A549 (cell line): ENCODE measurements around the gene ERCC2. TPM values are rescaled to one million over a fixed set of nuclear protein-coding genes. Genes with fewer than 3 reads are reported as not detected.
A peak's percentile ranks its signal among the peaks of the same experiment; 100 is the strongest.

Experiments used
- ATAC-seq, 2 experiments: fragments of 200-7000 bp in 1 of 2; fragments of >200 bp in 1 of 2; cut with Nextera tagmentation in 1 of 2; cut with Tn5 transposase in 1 of 2; 3 replicates each; pipeline versions ENCODE4 v1.8.0 to v1.9.1; 2018 to 2020; ENCODE audit warnings: mild to moderate bottlenecking in 1 of 2, moderate library complexity in 1 of 2
- CTCF ChIA-PET: fragments of 300-600 bp; sonication (Branson Sonifier 250); formaldehyde crosslinking; extraction: SDS; loops from one replicate; lab custom pipeline; 2021; ENCODE audit warnings: antibody characterized with exemption, inconsistent platforms; lab: Yijun Ruan, JAX
- POLR2A ChIA-PET: fragments of 350-600 bp; formaldehyde crosslinking; extraction: SDS; loops from one replicate; lab custom pipeline; 2021; ENCODE audit warnings: antibody characterized with exemption, inconsistent platforms; lab: Yijun Ruan, JAX
- DNase-seq, 2 experiments: peaks; one replicate each; pipeline versions ENCODE4 v3.0.0 to v3.0.0-alpha.2; 2011 to 2016; ENCODE audit warnings: low read depth in 1 of 2, low spot score in 1 of 2
- FAIRE-seq: peaks from 2 replicates; lab custom pipeline; 2011; peaks lifted over from hg19 to GRCh38; lab: Jason Lieb, UNC
- H3K27ac ChIP-seq, 2 experiments: fragments of >200 bp; sonication (Bioruptor Twin); formaldehyde crosslinking; 3 replicates each; pipeline ENCODE4 v1.5.1; 2016 to 2017
- H3K4me1 ChIP-seq: fragments of >200 bp; sonication (Bioruptor Twin); formaldehyde crosslinking; 3 replicates; pipeline ENCODE4 v1.6.1; 2016
- H3K4me2 ChIP-seq: fragments of >200 bp; sonication (Bioruptor Twin); formaldehyde crosslinking; 3 replicates; pipeline ENCODE4 v1.6.1; 2016
- H3K4me3 ChIP-seq: fragments of >200 bp; sonication (Bioruptor Twin); formaldehyde crosslinking; 3 replicates; pipeline ENCODE4 v1.5.1; 2016
- H3K9me3 ChIP-seq: fragments of >200 bp; sonication (Bioruptor Twin); formaldehyde crosslinking; 3 replicates; pipeline ENCODE4 v1.6.1; 2016
- CBX2 ChIP-seq: fragments of 200-600 bp; sonication (generic); IDR thresholded peaks from 2 replicates; pipeline ENCODE4 v1.6.1; 2016; ENCODE audit warnings: low read depth, mild to moderate bottlenecking, borderline replicate concordance
- CHD2 ChIP-seq: fragments of 150-350 bp; IDR thresholded peaks from 2 replicates; pipeline ENCODE4 v1.6.1; 2014; ENCODE audit warnings: low read length; ENCODE audit not compliant: partially characterized antibody
- EP300 ChIP-seq, 2 experiments: fragments of >200 bp; sonication (Bioruptor Twin); formaldehyde crosslinking; IDR thresholded peaks; 2 replicates in 1 of 2; 3 replicates in 1 of 2; pipeline ENCODE4 v1.6.1; 2016 to 2017
- ESRRA ChIP-seq: fragments of 150-350 bp; IDR thresholded peaks from 2 replicates; pipeline ENCODE4 v1.6.1; 2014; ENCODE audit warnings: mild to moderate bottlenecking, low read length, borderline replicate concordance
- FOSB ChIP-seq: fragments of 250-450 bp; sonication (Bioruptor Pico); IDR thresholded peaks from 2 replicates; pipeline ENCODE4 v1.5.0; 2020; ENCODE audit warnings: mild to moderate bottlenecking, moderate library complexity
- FOXS1 ChIP-seq: fragments of 250-450 bp; sonication (Bioruptor Pico); IDR thresholded peaks from 2 replicates; pipeline ENCODE4 v1.5.0; 2020; ENCODE audit warnings: mild to moderate bottlenecking, moderate library complexity
- HDAC2 ChIP-seq: fragments of 200-600 bp; sonication (generic); IDR thresholded peaks from 2 replicates; pipeline ENCODE4 v1.6.1; 2016
- HOXB5 ChIP-seq: fragments of 250-450 bp; sonication (Bioruptor Pico); IDR thresholded peaks from 2 replicates; pipeline ENCODE4 v1.5.0; 2020; ENCODE audit warnings: mild to moderate bottlenecking, moderate library complexity
- JUN ChIP-seq, 2 experiments: fragments of >200 bp; sonication (Bioruptor Twin); formaldehyde crosslinking; IDR thresholded peaks; 2 replicates in 1 of 2; 3 replicates in 1 of 2; pipeline ENCODE4 v1.6.1; 2016 to 2017
- JUNB ChIP-seq: fragments of >200 bp; sonication (Bioruptor Twin); formaldehyde crosslinking; IDR thresholded peaks from 2 replicates; pipeline ENCODE4 v1.6.1; 2016
- PHF8 ChIP-seq: fragments of 200-600 bp; sonication (generic); IDR thresholded peaks from 2 replicates; pipeline ENCODE4 v1.6.1; 2016; ENCODE audit warnings: low read depth, mild to moderate bottlenecking, antibody characterized with exemption, moderate library complexity, borderline replicate concordance
- POLR2AphosphoS2 ChIP-seq: conservative IDR thresholded peaks from 2 replicates; pipeline ENCODE4 v1.6.1; 2012; ENCODE audit warnings: low read length, improper control_type of control experiment, inconsistent platforms
- RNF2 ChIP-seq: fragments of 200-600 bp; sonication (generic); IDR thresholded peaks from 2 replicates; pipeline ENCODE4 v1.6.1; 2016; ENCODE audit warnings: low read depth, mild to moderate bottlenecking, antibody characterized with exemption, moderate library complexity, borderline replicate concordance
- SMC3 ChIP-seq: fragments of >200 bp; sonication (Bioruptor Twin); formaldehyde crosslinking; IDR thresholded peaks from 3 replicates; pipeline ENCODE4 v1.6.1; 2018; ENCODE audit warnings: inconsistent platforms
- ZC3H11A ChIP-seq: fragments of 450-650 bp; IDR thresholded peaks from 2 replicates; pipeline ENCODE4 v1.6.1; 2014; ENCODE audit warnings: antibody characterized with exemption, mild to moderate bottlenecking
- ZFP36 ChIP-seq: fragments of 450-650 bp; IDR thresholded peaks from 2 replicates; pipeline ENCODE4 v1.6.1; 2014; ENCODE audit warnings: borderline replicate concordance; ENCODE audit not compliant: partially characterized antibody
- ZNF302 ChIP-seq: fragments of 250-450 bp; sonication (Bioruptor Pico); IDR thresholded peaks from 2 replicates; pipeline ENCODE4 v1.9.0; 2021; ENCODE audit warnings: inconsistent platforms, mild to moderate bottlenecking, moderate library complexity
- WGBS: methylation state at CpG from one replicate; pipeline ENCODE4 v1.1.6; 2017; ENCODE audit errors: missing lambda C conversion rate; 5-methylcytosine and 5-hydroxymethylcytosine counted together
- polyA plus RNA-seq, 4 experiments: library from polyadenylated mRNA; depleted of rRNA in 3 of 4; stranded (reverse); fragments of >200 nt; fragmentation: RNase III in 1 of 4; extraction: RNeasy Plus Mini Kit Qiagen cat#74134 plus additional on column Dnase treatment in 1 of 4; gene quantifications; 2 replicates in 3 of 4; 3 replicates in 1 of 4; pipeline ENCODE4 v1.2.3, GENCODE V29; 2011 to 2017
- TF ChIP-seq, protein P1 (sequence below): fragments of >200 bp; sonication (Bioruptor Twin); formaldehyde crosslinking; IDR thresholded peaks from 2 replicates; pipeline ENCODE4 v1.6.1; 2016
- TF ChIP-seq, protein P2 (sequence below): fragments of >200 bp; sonication (Bioruptor Twin); formaldehyde crosslinking; IDR thresholded peaks from 3 replicates; pipeline ENCODE4 v1.6.1; 2016
- TF ChIP-seq, protein P3 (sequence below): fragments of 250-450 bp; sonication (Bioruptor Pico); IDR thresholded peaks from 2 replicates; pipeline ENCODE4 v1.5.0; 2020; ENCODE audit warnings: low read depth, mild to moderate bottlenecking, moderate library complexity
- TF ChIP-seq, protein P4 (sequence below): IDR thresholded peaks from 2 replicates; pipeline ENCODE4 v1.6.1; 2012
- TF ChIP-seq, protein P5 (sequence below): fragments of 450-650 bp; IDR thresholded peaks from 2 replicates; pipeline ENCODE4 v1.6.1; 2014; ENCODE audit warnings: antibody characterized with exemption
- TF ChIP-seq, protein P6 (sequence below): IDR thresholded peaks from 2 replicates; pipeline ENCODE4 v1.6.1; 2012; ENCODE audit warnings: low read depth, borderline replicate concordance
- TF ChIP-seq, protein P7 (sequence below): fragments of 150-350 bp; IDR thresholded peaks from 2 replicates; pipeline ENCODE4 v1.6.1; 2014; ENCODE audit warnings: low read depth, mild to moderate bottlenecking, low read length
- TF ChIP-seq, protein P8 (sequence below): fragments of 250-450 bp; sonication (Bioruptor Pico); IDR thresholded peaks from 2 replicates; pipeline ENCODE4 v1.5.0; 2021; ENCODE audit warnings: mild to moderate bottlenecking, moderate library complexity, borderline replicate concordance

Gene ERCC2
- polyA plus RNA-seq, 2 of the 4 experiments (the other 2 are of a cell fraction), result 12.9 to 19.8 TPM

DNA sequence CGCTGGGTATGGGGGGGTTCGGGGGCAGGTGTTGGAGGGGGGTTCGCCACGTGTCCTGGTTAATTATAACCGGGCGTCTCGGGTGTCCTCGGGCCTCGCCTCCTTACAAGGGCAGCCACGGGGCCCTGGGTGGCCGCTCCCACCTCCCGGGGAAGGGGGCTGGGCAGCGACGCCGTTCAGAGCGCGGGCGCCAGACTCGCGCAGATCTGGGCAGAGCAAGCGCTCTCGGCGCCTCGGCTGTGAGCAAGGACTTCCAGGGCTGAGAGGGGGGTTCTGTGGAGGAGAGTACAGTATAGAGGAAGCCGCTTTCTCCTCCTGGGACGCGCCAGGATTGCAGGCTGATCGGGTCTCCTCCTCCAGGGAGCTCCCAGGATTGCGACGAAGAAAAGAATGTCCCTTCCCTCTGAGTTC, 46.7 kb downstream of the ERCC2 start:
- H3K4me2 ChIP-seq, result no peak overlapping the region
- no peak for FAIRE-seq
- no peak for DNase-seq
- no peak overlapping the region for H3K4me3 ChIP-seq
- 75% methylated on average over 7 of the region's 30 CpGs for WGBS
- TF ChIP-seq, protein P1, sequence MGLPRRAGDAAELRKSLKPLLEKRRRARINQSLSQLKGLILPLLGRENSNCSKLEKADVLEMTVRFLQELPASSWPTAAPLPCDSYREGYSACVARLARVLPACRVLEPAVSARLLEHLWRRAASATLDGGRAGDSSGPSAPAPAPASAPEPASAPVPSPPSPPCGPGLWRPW, result no peak
- peak; percentile 41 for TF ChIP-seq ZFP36
- ChIA-PET CTCF (no interaction called here), POLR2A (no interaction called here)
- H3K27ac ChIP-seq, result no peak overlapping the region
- ATAC-seq, result no peak
- H3K4me1 ChIP-seq, result peaks cover 5% of the 10 kb centered on the region; the same call in 1 of the 3 replicates
- no peaks in the 10 kb centered on the region for H3K9me3 ChIP-seq

DNA sequence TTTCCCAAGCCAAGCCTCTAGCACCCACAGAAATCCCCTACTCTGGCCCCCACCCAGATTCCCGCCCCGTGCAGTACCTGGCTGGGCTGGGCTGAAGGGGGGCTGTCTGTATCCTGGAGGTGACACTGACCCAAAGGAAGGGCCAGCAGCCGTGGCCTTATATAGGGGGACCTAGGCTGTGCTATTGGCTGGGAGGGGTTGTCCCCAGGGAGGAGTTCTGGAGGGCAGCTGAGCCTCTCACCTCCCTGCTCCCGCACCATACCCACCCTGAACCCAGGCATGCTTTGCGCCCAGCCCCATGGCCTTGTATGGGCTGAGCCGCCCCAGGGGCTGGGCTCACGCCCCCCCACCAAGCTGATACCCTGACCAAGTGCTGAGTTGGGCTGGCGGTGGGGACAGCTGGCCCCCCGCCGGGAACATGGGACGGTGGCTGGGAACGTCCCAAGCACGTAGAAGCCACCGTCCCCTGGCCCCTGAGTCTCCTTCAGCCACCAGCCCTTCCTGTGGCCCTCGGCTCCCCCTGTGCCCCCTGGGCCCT, 47.6 kb downstream of the ERCC2 start, which contains the start of gene CKM:
TSS of gene CKM (minus strand) at position 132 of the 538 bp plus-strand sequence. CDS start 3,162 bp downstream, outside the sequence.
- ChIA-PET CTCF (no interaction called here), POLR2A (no interaction called here)
- Histone ChIP-seq H3K9me3 (no peaks in the 10 kb centered on the region), H3K4me3 (no peak within 1 kb of the TSS), H3K4me1 (peaks cover 5% of the 10 kb centered on the region; the same call in 1 of the 3 replicates), H3K27ac (no peak within 1 kb of the TSS), H3K4me2 (no peak within 1 kb of the TSS)
- FAIRE-seq (no peak), DNase-seq (no peak), ATAC-seq (no peak)
- 79% methylated on average over 4 of the region's 15 CpGs for WGBS
- TF ChIP-seq, protein P2, sequence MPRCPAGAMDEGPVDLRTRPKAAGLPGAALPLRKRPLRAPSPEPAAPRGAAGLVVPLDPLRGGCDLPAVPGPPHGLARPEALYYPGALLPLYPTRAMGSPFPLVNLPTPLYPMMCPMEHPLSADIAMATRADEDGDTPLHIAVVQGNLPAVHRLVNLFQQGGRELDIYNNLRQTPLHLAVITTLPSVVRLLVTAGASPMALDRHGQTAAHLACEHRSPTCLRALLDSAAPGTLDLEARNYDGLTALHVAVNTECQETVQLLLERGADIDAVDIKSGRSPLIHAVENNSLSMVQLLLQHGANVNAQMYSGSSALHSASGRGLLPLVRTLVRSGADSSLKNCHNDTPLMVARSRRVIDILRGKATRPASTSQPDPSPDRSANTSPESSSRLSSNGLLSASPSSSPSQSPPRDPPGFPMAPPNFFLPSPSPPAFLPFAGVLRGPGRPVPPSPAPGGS, result no peak
- TF ChIP-seq ZNF302 (no peak), POLR2AphosphoS2 (no peak), HDAC2 (no peak), RNF2 (no peak), FOSB (CRISPR knock-in tag) (no peak), HOXB5 (CRISPR knock-in tag) (no peak), SMC3 (no peak)
- TF ChIP-seq, protein P3, sequence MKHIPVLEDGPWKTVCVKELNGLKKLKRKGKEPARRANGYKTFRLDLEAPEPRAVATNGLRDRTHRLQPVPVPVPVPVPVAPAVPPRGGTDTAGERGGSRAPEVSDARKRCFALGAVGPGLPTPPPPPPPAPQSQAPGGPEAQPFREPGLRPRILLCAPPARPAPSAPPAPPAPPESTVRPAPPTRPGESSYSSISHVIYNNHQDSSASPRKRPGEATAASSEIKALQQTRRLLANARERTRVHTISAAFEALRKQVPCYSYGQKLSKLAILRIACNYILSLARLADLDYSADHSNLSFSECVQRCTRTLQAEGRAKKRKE (CRISPR knock-in tag), result no peak
- TF ChIP-seq, protein P1, result no peak

DNA sequence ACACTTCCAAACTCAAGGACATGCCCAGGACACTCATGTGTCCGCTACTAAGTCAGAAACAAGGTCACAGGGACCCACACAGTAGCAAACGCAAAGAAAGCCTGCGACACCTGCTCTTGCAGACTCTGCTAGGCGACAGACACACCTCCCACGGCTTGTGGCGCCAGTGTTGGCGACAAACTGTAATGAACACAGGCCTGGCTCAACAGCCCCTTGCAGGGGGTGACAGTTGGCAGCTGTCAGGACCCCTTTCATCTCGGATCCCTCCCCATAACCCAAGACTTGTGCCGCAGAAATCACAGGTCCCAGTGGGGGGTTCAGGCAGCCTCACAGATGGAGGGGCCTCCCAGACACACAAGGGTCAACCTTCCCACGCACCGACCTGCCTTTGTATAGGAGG, 48.1 kb downstream of the ERCC2 start:
- no peak overlapping the region for H3K4me2 ChIP-seq
- WGBS, result 63% methylated on average over 9 of the region's 11 CpGs
- FAIRE-seq (no peak), DNase-seq (no peak), ATAC-seq (no peak)
- no peaks in the 10 kb centered on the region for H3K9me3 ChIP-seq
- no peak overlapping the region for H3K27ac ChIP-seq
- peaks cover 5% of the 10 kb centered on the region; the same call in 1 of the 3 replicates for H3K4me1 ChIP-seq
- ChIA-PET POLR2A (no interaction called here), CTCF (interaction anchor here (2.7 kb wide), 1 partner anchor 16 kb away, joined by 7 read pairs; no protein-coding TSS in a partner anchor)
- no peak overlapping the region for H3K4me3 ChIP-seq
- TF ChIP-seq CBX2 (no peak), EP300 (IDR thresholded peaks at IDR 0.05) (no peak), PHF8 (no peak), JUN (IDR thresholded peaks at IDR 0.05) (no peak), CHD2 (no peak), FOSB (CRISPR knock-in tag) (no peak), ESRRA (no peak), FOXS1 (CRISPR knock-in tag) (no peak), ZC3H11A (no peak), JUNB (no peak)
- TF ChIP-seq, protein P4, sequence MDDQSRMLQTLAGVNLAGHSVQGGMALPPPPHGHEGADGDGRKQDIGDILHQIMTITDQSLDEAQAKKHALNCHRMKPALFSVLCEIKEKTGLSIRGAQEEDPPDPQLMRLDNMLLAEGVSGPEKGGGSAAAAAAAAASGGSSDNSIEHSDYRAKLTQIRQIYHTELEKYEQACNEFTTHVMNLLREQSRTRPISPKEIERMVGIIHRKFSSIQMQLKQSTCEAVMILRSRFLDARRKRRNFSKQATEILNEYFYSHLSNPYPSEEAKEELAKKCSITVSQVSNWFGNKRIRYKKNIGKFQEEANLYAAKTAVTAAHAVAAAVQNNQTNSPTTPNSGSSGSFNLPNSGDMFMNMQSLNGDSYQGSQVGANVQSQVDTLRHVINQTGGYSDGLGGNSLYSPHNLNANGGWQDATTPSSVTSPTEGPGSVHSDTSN, result no peak
- TF ChIP-seq, protein P5, sequence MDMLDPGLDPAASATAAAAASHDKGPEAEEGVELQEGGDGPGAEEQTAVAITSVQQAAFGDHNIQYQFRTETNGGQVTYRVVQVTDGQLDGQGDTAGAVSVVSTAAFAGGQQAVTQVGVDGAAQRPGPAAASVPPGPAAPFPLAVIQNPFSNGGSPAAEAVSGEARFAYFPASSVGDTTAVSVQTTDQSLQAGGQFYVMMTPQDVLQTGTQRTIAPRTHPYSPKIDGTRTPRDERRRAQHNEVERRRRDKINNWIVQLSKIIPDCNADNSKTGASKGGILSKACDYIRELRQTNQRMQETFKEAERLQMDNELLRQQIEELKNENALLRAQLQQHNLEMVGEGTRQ, result no peak
- TF ChIP-seq, protein P6, sequence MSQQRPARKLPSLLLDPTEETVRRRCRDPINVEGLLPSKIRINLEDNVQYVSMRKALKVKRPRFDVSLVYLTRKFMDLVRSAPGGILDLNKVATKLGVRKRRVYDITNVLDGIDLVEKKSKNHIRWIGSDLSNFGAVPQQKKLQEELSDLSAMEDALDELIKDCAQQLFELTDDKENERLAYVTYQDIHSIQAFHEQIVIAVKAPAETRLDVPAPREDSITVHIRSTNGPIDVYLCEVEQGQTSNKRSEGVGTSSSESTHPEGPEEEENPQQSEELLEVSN, result no peak
- TF ChIP-seq, protein P7, sequence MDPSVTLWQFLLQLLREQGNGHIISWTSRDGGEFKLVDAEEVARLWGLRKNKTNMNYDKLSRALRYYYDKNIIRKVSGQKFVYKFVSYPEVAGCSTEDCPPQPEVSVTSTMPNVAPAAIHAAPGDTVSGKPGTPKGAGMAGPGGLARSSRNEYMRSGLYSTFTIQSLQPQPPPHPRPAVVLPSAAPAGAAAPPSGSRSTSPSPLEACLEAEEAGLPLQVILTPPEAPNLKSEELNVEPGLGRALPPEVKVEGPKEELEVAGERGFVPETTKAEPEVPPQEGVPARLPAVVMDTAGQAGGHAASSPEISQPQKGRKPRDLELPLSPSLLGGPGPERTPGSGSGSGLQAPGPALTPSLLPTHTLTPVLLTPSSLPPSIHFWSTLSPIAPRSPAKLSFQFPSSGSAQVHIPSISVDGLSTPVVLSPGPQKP, result no peak
- TF ChIP-seq, protein P8, sequence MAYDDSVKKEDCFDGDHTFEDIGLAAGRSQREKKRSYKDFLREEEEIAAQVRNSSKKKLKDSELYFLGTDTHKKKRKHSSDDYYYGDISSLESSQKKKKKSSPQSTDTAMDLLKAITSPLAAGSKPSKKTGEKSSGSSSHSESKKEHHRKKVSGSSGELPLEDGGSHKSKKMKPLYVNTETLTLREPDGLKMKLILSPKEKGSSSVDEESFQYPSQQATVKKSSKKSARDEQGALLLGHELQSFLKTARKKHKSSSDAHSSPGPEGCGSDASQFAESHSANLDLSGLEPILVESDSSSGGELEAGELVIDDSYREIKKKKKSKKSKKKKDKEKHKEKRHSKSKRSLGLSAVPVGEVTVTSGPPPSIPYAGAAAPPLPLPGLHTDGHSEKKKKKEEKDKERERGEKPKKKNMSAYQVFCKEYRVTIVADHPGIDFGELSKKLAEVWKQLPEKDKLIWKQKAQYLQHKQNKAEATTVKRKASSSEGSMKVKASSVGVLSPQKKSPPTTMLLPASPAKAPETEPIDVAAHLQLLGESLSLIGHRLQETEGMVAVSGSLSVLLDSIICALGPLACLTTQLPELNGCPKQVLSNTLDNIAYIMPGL (CRISPR knock-in tag), result no peak
